Effector memory CD8-positive, alpha-beta T cell (primary cell): ENCODE measurements around the gene KCNF1.
A peak's percentile ranks its signal among the peaks of the same experiment; 100 is the strongest.

Experiments used
- ATAC-seq: fragments of 150-1000 bp; cut with Tn5 transposase; replicated peaks from 2 replicates; pipeline ENCODE4 v1.10.0; 2021; ENCODE audit warnings: mild to moderate bottlenecking, moderate library complexity
- DNase-seq, 3 experiments: peaks; one replicate each; pipeline ENCODE4 v3.0.0; 2021
- H3K27ac Mint-ChIP-seq, 2 donors: one replicate each; pipeline ENCODE4 v1.8.0; 2022; ENCODE audit warnings: mild to moderate bottlenecking in 2 of 2, mixed read lengths in 2 of 2, moderate library complexity in 2 of 2
- H3K27me3 Mint-ChIP-seq, 2 donors: one replicate each; pipeline ENCODE4 v1.8.0; 2022; ENCODE audit warnings: mixed read lengths in 2 of 2
- H3K36me3 Mint-ChIP-seq: one replicate; pipeline ENCODE4 v1.8.0; 2022; ENCODE audit warnings: mild to moderate bottlenecking, moderate library complexity, mixed read lengths; ENCODE audit not compliant: insufficient read depth
- H3K4me1 Mint-ChIP-seq, 2 donors: one replicate each; pipeline ENCODE4 v1.8.0; 2022; ENCODE audit warnings: low read depth in 2 of 2, mixed read lengths in 2 of 2
- H3K4me3 Mint-ChIP-seq, 2 donors: one replicate each; pipeline ENCODE4 v1.8.0; 2022; ENCODE audit warnings: mild to moderate bottlenecking in 2 of 2, mixed read lengths in 2 of 2, moderate library complexity in 2 of 2
- H3K9me3 Mint-ChIP-seq, 2 donors: one replicate each; pipeline ENCODE4 v1.8.0; 2022; ENCODE audit warnings: mixed read lengths in 2 of 2

KCNF1 gene

GRCh38 chr2:10901160-10901939 is 10.4 kb upstream of the KCNF1 start:
- Mint-ChIP-seq H3K9me3 (no peaks in the 10 kb centered on the region), H3K4me1 (no peaks in the 10 kb centered on the region), H3K27me3 (peaks cover 18 to 22% of the 10 kb centered on the region in 2 donors), H3K27ac (no peak overlapping the region), H3K4me3 (no peak overlapping the region), H3K36me3 (no peaks in the 10 kb centered on the region)
- ATAC-seq: no peak
- DNase-seq: no peak

DNA sequence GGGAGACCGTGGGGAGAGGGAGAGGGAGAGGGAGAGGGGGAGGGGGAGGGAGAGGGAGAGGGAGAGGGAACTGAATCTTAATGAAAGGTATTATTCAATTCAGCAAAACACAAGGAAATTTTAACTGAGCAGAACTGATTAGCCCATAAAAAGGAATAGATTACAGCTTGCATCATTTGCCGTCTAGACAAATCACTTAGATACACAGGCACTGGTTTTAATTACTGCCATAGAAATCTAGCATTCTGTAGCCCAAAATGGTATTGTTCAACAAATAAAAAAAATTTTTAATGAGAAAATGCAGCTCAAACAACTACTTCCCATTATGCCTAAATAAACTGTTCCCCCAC is 7.9 kb upstream of the KCNF1 start:
- Mint-ChIP-seq H3K4me3 (no peak overlapping the region), H3K36me3 (no peaks in the 10 kb centered on the region), H3K4me1 (no peaks in the 10 kb centered on the region), H3K9me3 (no peaks in the 10 kb centered on the region), H3K27me3 (peaks cover 16 to 18% of the 10 kb centered on the region in 2 donors), H3K27ac (no peak overlapping the region)
- ATAC-seq: no peak
- no peak for DNase-seq

DNA sequence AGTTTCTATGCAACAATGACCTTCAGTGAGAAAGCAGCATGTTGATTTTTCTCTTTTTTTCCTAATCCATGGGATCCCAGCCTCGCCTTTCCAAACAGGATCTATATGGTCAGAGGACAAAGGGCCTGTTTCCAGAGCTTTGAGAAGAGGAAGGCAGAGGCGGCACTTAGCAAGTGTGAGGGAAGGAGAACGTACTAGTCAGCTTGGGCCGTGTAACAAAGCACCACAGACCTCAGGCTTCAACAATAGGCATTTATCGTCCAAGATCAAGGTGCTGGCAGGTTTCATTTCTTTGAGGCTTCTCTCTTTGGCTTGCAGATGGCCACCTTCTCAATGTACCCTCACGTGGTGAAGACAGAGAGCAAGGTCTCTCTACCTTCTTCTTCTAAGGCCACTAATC is 7.3 kb upstream of the KCNF1 start:
- DNase-seq (no peak), ATAC-seq (no peak)
- Mint-ChIP-seq H3K4me1 (no peaks in the 10 kb centered on the region), H3K27me3 (peaks cover 22 to 24% of the 10 kb centered on the region in 2 donors), H3K36me3 (no peaks in the 10 kb centered on the region), H3K27ac (no peak overlapping the region), H3K9me3 (no peaks in the 10 kb centered on the region), H3K4me3 (no peak overlapping the region)

DNA sequence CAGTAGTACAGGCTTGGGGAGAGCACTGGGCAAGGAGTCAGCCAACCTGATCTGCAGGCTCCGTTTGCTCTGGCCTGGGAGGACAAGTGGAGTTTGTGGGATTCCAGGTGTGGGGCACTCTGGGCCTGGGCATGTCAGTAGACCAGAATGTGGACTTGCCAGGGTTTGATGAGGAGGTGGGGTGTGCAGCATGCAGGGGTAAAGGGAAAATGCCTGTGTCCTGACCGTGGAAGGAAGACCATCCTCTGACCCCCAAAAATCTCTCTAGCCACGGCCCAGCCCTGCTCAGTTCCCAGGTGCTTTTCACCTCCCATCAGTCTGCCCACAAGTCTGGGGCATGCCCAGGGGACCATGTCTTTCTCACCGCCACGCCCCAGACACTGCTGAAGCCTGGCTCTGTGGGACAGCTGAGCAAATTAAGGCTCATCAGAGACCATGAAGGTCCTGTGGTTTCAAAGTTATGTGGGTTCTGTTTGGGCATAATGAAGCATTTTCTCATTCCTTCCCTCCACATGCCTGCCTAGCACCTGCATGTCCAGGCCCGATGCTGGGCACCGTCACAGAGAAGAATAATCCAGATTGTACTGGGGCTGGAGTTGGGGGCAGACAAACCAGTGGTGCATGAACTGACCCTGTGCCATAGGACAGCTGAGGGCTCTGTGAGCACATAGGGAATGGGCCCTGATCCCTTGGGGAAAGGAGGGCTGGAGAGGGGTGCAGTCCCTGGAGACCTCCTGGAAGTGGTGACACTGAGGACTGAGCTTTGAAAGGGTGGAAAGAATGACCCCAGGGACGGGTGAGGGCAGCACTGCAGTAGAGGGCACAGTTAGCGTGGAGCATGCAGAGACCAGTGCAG is 6.5 kb upstream of the KCNF1 start:
- ATAC-seq (no peak), DNase-seq (no peak)
- Mint-ChIP-seq H3K4me1 (no peaks in the 10 kb centered on the region), H3K27ac (no peak overlapping the region), H3K36me3 (no peaks in the 10 kb centered on the region), H3K4me3 (no peak overlapping the region), H3K9me3 (no peaks in the 10 kb centered on the region), H3K27me3 (peaks cover 27 to 29% of the 10 kb centered on the region in 2 donors)

GRCh38 chr2:10905862-10906143 is 5.9 kb upstream of the KCNF1 start:
- ATAC-seq (no peak), DNase-seq (no peak)
- Mint-ChIP-seq H3K27me3 (peaks cover 24 to 29% of the 10 kb centered on the region in 2 donors), H3K4me1 (no peaks in the 10 kb centered on the region), H3K27ac (no peak overlapping the region), H3K36me3 (no peaks in the 10 kb centered on the region), H3K4me3 (no peak overlapping the region), H3K9me3 (no peaks in the 10 kb centered on the region)

- Mint-ChIP-seq H3K4me1 (no peaks in the 10 kb centered on the region), H3K9me3 (no peaks in the 10 kb centered on the region), H3K36me3 (no peaks in the 10 kb centered on the region), H3K27me3 (peaks cover 24 to 29% of the 10 kb centered on the region in 2 donors), H3K27ac (no peak overlapping the region), H3K4me3 (no peak overlapping the region)
- ATAC-seq: no peak
- DNase-seq: no peak
These were observed 4.7 kb upstream of the KCNF1 start for GRCh38 chr2:10906926-10907625.

DNA sequence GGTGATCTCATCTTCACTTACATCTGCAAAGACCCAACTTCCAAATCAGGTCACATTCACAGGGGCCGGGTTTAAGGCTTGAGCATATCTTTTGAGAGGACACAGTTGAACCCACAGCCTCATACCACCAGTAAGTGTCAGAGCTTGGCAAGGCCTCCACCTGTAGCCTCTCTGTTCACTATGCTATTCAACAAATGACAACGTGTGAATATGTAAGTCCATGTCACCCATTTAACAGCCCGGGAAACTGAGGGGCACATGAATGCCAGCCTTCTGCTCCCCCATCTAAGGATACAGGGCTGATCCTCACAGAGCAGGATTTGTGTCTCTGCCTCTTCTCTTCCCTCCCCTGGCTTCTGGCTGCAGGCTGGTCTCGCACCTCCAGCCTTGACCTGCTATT is 3.5 kb upstream of the KCNF1 start:
- H3K27ac Mint-ChIP-seq: no peak overlapping the region
- H3K4me3 Mint-ChIP-seq: no peak overlapping the region
- no peak for ATAC-seq
- DNase-seq: no peak
- no peaks in the 10 kb centered on the region for H3K36me3 Mint-ChIP-seq
- peaks cover 0 to 2% of the 10 kb centered on the region in 2 donors for H3K4me1 Mint-ChIP-seq
- H3K27me3 Mint-ChIP-seq: peaks cover 32 to 38% of the 10 kb centered on the region in 2 donors
- no peaks in the 10 kb centered on the region for H3K9me3 Mint-ChIP-seq

DNA sequence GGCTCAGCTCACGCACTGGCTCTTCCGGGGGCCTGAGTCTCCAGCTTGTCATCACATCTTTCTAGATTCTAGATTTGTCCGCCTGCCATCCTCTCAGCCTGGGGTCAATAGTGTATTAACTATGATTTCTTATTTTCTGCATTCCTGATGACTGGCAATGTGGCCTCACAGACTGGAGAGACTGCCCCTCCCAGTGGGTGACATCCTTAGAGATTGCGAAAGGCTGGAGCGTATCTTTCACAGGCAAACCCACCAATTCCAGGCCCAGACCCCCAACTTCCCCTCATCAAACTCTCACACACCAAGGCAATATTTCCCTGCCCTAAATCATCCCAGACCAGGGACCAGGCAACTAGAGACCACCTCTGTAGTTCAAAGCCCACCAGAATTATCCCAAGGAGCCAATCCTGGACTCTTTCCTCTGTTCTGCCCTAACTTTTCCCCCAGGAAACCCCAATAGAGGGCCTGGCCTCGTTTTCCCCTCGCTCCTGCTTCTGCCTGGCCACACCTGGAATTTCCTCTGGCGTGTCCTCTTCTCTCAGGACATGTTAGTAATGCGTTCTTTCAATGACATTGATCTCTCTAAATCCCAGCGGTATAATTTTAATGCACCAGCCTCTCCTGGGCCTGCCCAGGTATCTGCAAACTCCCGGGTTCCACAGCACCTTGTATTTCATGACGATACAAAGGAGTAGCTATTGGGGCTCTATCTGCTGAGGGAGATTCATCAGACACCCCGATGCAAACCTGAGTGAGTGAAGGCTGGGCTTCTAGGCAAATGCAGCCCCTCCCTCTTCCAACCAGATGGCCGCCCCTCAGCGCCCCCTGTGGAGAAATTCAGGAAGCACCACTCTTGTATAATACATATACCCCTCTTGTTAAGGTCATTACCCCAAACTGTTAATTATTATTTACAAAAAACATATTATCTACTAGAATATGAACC is 2.4 kb upstream of the KCNF1 start:
- no peak overlapping the region for H3K4me3 Mint-ChIP-seq
- peaks cover 34 to 49% of the 10 kb centered on the region in 2 donors for H3K27me3 Mint-ChIP-seq
- ATAC-seq: no peak
- DNase-seq: no peak
- no peaks in the 10 kb centered on the region for H3K36me3 Mint-ChIP-seq
- peaks cover 0 to 2% of the 10 kb centered on the region in 2 donors for H3K4me1 Mint-ChIP-seq
- H3K27ac Mint-ChIP-seq: no peak overlapping the region
- no peaks in the 10 kb centered on the region for H3K9me3 Mint-ChIP-seq

- no peak for ATAC-seq
- H3K9me3 Mint-ChIP-seq: no peaks in the 10 kb centered on the region
- DNase-seq: no peak
These were observed 1.8 kb upstream of the KCNF1 start for GRCh38 chr2:10909996-10910341.

GRCh38 chr2:10910625-10911024 is 1.1 kb upstream of the KCNF1 start:
- H3K4me3 Mint-ChIP-seq: peak overlapping the region in 1 of 2 donors; percentile 3

More at GRCh38 chr2:10909996-10910341, 1.8 kb upstream of the KCNF1 start:
- H3K36me3 Mint-ChIP-seq: no peaks in the 10 kb centered on the region
- peaks cover 0 to 2% of the 10 kb centered on the region in 2 donors for H3K4me1 Mint-ChIP-seq
- no peak overlapping the region for H3K4me3 Mint-ChIP-seq
- H3K27me3 Mint-ChIP-seq: peaks cover 40 to 56% of the 10 kb centered on the region in 2 donors
- no peak overlapping the region for H3K27ac Mint-ChIP-seq

GRCh38 chr2:10912076-10912731 is 470 bp downstream of the KCNF1 start:
- no peak overlapping the region for H3K27ac Mint-ChIP-seq
- DNase-seq: no peak
- no peaks in the 10 kb centered on the region for H3K9me3 Mint-ChIP-seq
- peak overlapping the region in 1 of 2 donors; percentile 37 for H3K4me3 Mint-ChIP-seq
- H3K4me1 Mint-ChIP-seq: peaks cover 0 to 2% of the 10 kb centered on the region in 2 donors
- no peak for ATAC-seq
- H3K27me3 Mint-ChIP-seq: peaks cover 48 to 71% of the 10 kb centered on the region in 2 donors
- no peaks in the 10 kb centered on the region for H3K36me3 Mint-ChIP-seq

More at GRCh38 chr2:10910625-10911024, 1.1 kb upstream of the KCNF1 start:
- ATAC-seq (no peak), DNase-seq (no peak)
- H3K9me3 Mint-ChIP-seq: no peaks in the 10 kb centered on the region
- peaks cover 0 to 2% of the 10 kb centered on the region in 2 donors for H3K4me1 Mint-ChIP-seq
- no peaks in the 10 kb centered on the region for H3K36me3 Mint-ChIP-seq
- no peak overlapping the region for H3K27ac Mint-ChIP-seq
- H3K27me3 Mint-ChIP-seq: peaks cover 47 to 62% of the 10 kb centered on the region in 2 donors

GRCh38 chr2:10912796-10913455 is 1.2 kb downstream of the KCNF1 start:
- Mint-ChIP-seq H3K9me3 (no peaks in the 10 kb centered on the region), H3K4me1 (peaks cover 0 to 2% of the 10 kb centered on the region in 2 donors), H3K4me3 (peak overlapping the region; percentile 37 to 53), H3K36me3 (no peaks in the 10 kb centered on the region), H3K27me3 (peaks cover 48 to 71% of the 10 kb centered on the region in 2 donors), H3K27ac (no peak overlapping the region)
- no peak for DNase-seq
- ATAC-seq: no peak
